ENCODE measurements around the gene NT5DC2. TPM values are rescaled to one million over a fixed set of nuclear protein-coding genes. Genes with fewer than 3 reads are reported as not detected.

The NT5DC2 gene
- polyA plus RNA-seq, 1 donor from 2014 or later = 1.4 TPM

GRCh38 chr3:52513281-52513680, 20.4 kb downstream of the NT5DC2 start:
- Mint-ChIP-seq H3K36me3 (no peaks in the 10 kb centered on the region), H3K4me1 (no peaks in the 10 kb centered on the region), H3K9me3 (no peaks in the 10 kb centered on the region), H3K27me3 (no peaks in the 10 kb centered on the region), H3K27ac (peak overlapping the region in 1 of 3 donors; percentile 64), H3K4me3 (no peak overlapping the region)

GRCh38 chr3:52512727-52513126, 20.9 kb downstream of the NT5DC2 start:
- no peaks in the 10 kb centered on the region for H3K27me3 Mint-ChIP-seq
- H3K36me3 Mint-ChIP-seq = no peaks in the 10 kb centered on the region
- no peak overlapping the region for H3K4me3 Mint-ChIP-seq
- H3K27ac Mint-ChIP-seq = peak overlapping the region in 1 of 3 donors; percentile 64
- no peaks in the 10 kb centered on the region for H3K9me3 Mint-ChIP-seq
- no peaks in the 10 kb centered on the region for H3K4me1 Mint-ChIP-seq

GRCh38 chr3:52512105-52512504, 21.6 kb downstream of the NT5DC2 start:
- no peaks in the 10 kb centered on the region for H3K27me3 Mint-ChIP-seq
- no peaks in the 10 kb centered on the region for H3K4me1 Mint-ChIP-seq
- H3K9me3 Mint-ChIP-seq = no peaks in the 10 kb centered on the region

GRCh38 chr3:52511509-52511908, 22.1 kb downstream of the NT5DC2 start:
- H3K4me3 Mint-ChIP-seq = no peak overlapping the region
- H3K4me1 Mint-ChIP-seq = no peaks in the 10 kb centered on the region
- no peak overlapping the region for H3K27ac Mint-ChIP-seq
- H3K9me3 Mint-ChIP-seq = no peaks in the 10 kb centered on the region
- H3K36me3 Mint-ChIP-seq = peaks cover 2% of the 10 kb centered on the region
- no peaks in the 10 kb centered on the region for H3K27me3 Mint-ChIP-seq

More at GRCh38 chr3:52512105-52512504, 21.6 kb downstream of the NT5DC2 start:
- Mint-ChIP-seq H3K27ac (no peak overlapping the region), H3K36me3 (no peaks in the 10 kb centered on the region), H3K4me3 (no peak overlapping the region)

GRCh38 chr3:52509753-52510328, 23.8 kb downstream of the NT5DC2 start:
- Mint-ChIP-seq H3K27me3 (no peaks in the 10 kb centered on the region), H3K4me1 (no peaks in the 10 kb centered on the region), H3K36me3 (peaks cover 2% of the 10 kb centered on the region), H3K27ac (no peak overlapping the region), H3K4me3 (no peak overlapping the region), H3K9me3 (no peaks in the 10 kb centered on the region)

- Mint-ChIP-seq H3K4me1 (peaks cover 0 to under 1% (median 0%) of the 10 kb centered on the region in 3 donors), H3K36me3 (peaks cover 2% of the 10 kb centered on the region), H3K4me3 (no peak overlapping the region)
These were observed 26.3 kb downstream of the NT5DC2 start for GRCh38 chr3:52507359-52507758.

GRCh38 chr3:52506266-52506966, 27.2 kb downstream of the NT5DC2 start:
- Mint-ChIP-seq H3K4me3 (no peak overlapping the region), H3K9me3 (no peaks in the 10 kb centered on the region), H3K4me1 (peaks cover 0 to 2% (median 0%) of the 10 kb centered on the region in 3 donors), H3K36me3 (peaks cover 2% of the 10 kb centered on the region), H3K27ac (no peak overlapping the region), H3K27me3 (no peaks in the 10 kb centered on the region)

More at GRCh38 chr3:52507359-52507758, 26.3 kb downstream of the NT5DC2 start:
- Mint-ChIP-seq H3K27me3 (no peaks in the 10 kb centered on the region), H3K9me3 (no peaks in the 10 kb centered on the region), H3K27ac (no peak overlapping the region)

GRCh38 chr3:52504977-52505376, 28.7 kb downstream of the NT5DC2 start:
- Mint-ChIP-seq H3K36me3 (peaks cover 2% of the 10 kb centered on the region), H3K4me1 (peaks cover 0 to 2% (median 0%) of the 10 kb centered on the region in 3 donors), H3K9me3 (no peaks in the 10 kb centered on the region), H3K27ac (no peak overlapping the region), H3K4me3 (no peak overlapping the region), H3K27me3 (no peaks in the 10 kb centered on the region)

GRCh38 chr3:52503788-52504424, 29.8 kb downstream of the NT5DC2 start:
- H3K27ac Mint-ChIP-seq = no peak overlapping the region

GRCh38 chr3:52502808-52503350, 30.8 kb downstream of the NT5DC2 start:
- Mint-ChIP-seq H3K4me1 (peaks cover 6 to 8% (median 7%) of the 10 kb centered on the region in 3 donors), H3K27me3 (peaks cover 1% of the 10 kb centered on the region)

More at GRCh38 chr3:52503788-52504424, 29.8 kb downstream of the NT5DC2 start:
- Mint-ChIP-seq H3K4me1 (peaks cover under 1 to 4% (median 2%) of the 10 kb centered on the region in 3 donors), H3K27me3 (no peaks in the 10 kb centered on the region), H3K9me3 (no peaks in the 10 kb centered on the region), H3K36me3 (peaks cover 2% of the 10 kb centered on the region), H3K4me3 (no peak overlapping the region)

GRCh38 chr3:52502001-52502400, 31.7 kb downstream of the NT5DC2 start:
- peaks cover 6 to 8% (median 7%) of the 10 kb centered on the region in 3 donors for H3K4me1 Mint-ChIP-seq
- peaks cover 1% of the 10 kb centered on the region for H3K27me3 Mint-ChIP-seq
- no peak overlapping the region for H3K4me3 Mint-ChIP-seq
- no peaks in the 10 kb centered on the region for H3K9me3 Mint-ChIP-seq
- peaks cover 2% of the 10 kb centered on the region for H3K36me3 Mint-ChIP-seq
- peak overlapping the region in 1 of 3 donors; percentile 74 for H3K27ac Mint-ChIP-seq

More at GRCh38 chr3:52502808-52503350, 30.8 kb downstream of the NT5DC2 start:
- Mint-ChIP-seq H3K4me3 (no peak overlapping the region), H3K9me3 (no peaks in the 10 kb centered on the region), H3K36me3 (peaks cover 2% of the 10 kb centered on the region), H3K27ac (no peak overlapping the region)

GRCh38 chr3:52501046-52501445, 32.6 kb downstream of the NT5DC2 start:
- Mint-ChIP-seq H3K27ac (no peak overlapping the region), H3K9me3 (no peaks in the 10 kb centered on the region), H3K27me3 (peaks cover 1% of the 10 kb centered on the region), H3K36me3 (no peaks in the 10 kb centered on the region), H3K4me1 (peaks cover 6 to 8% (median 7%) of the 10 kb centered on the region in 3 donors), H3K4me3 (no peak overlapping the region)

- peak overlapping the region in 2 of 4 donors; percentile 46 to 51 for H3K4me3 Mint-ChIP-seq
- peak overlapping the region in 1 of 3 donors; percentile 73 for H3K27ac Mint-ChIP-seq
- no peaks in the 10 kb centered on the region for H3K9me3 Mint-ChIP-seq
- H3K4me1 Mint-ChIP-seq = peaks cover 6 to 8% (median 7%) of the 10 kb centered on the region in 3 donors
- H3K27me3 Mint-ChIP-seq = peaks cover 1% of the 10 kb centered on the region
- H3K36me3 Mint-ChIP-seq = no peaks in the 10 kb centered on the region
These were observed 35.3 kb downstream of the NT5DC2 start for GRCh38 chr3:52498137-52499054.
